ENCODE measurements around the gene SLC43A2.

Gene SLC43A2

DNA sequence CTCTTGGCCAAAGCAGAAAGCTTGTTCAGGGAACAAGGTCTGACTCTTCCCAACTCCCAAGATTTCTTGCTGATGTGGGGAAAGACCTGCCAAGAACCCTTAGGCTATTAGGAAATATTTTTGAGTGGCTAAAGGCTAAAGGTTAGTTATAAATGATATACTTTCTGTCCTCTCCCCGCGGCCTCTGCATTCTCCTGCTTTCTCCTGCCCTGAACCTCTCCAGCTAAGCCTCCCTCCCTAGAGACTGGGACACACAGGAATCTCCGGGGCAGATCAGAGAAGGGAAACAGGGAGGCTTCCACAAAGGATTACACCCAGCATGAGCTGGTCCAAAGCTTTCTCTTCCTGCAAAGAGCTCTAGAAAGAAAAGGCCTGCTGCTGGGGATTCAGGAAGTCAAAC is 2.3 kb downstream of the SLC43A2 start:
- H3K4me3 ChIP-seq (ENCODE audit: low read length): no peak overlapping the region
- DNase-seq (ENCODE audit: low read depth, low spot score): no peak

DNA sequence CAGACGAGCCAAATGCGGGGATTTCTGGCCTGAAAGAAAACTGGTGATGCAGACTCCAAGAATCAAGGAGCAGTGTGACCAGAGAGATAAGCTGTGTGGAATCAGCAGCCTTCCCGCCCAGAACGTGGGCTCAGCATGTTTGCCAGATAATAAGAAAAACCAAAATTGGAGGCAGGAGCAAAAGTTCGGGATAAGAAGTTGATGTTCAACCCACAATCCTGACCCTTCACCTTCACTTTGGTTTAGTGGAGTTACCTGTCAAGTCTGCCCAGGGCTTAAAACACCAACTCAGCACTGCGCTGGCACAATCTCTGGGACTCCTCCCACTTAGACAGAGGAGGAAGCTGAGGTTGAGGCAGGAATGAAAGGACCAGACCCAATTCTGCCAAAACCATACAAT is 3.1 kb downstream of the SLC43A2 start:
- no peak overlapping the region for H3K4me3 ChIP-seq (ENCODE audit: low read length)
- DNase-seq (ENCODE audit: low read depth, low spot score): no peak

DNA sequence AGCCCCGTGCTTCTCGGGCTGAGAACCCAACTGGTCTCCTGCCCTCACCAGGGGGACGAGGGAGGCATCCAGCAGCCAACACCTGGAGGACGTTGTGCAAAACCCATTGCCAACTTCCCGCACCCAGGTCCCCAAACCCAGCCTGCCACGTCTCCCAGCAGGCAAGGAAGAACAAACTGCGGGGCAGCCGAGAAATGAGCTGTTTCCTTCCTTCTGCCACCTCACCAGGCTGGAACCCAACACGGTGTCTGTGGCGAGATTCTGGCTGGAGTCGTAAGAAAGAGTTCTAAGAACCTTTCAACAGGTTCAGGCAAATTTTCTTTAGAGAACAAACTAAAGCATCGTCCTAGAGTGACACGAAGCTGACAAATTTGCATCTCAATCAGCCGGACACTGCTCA is 3.6 kb downstream of the SLC43A2 start:
- DNase-seq (ENCODE audit: low read depth, low spot score): no peak
- no peak overlapping the region for H3K4me3 ChIP-seq (ENCODE audit: low read length)

DNA sequence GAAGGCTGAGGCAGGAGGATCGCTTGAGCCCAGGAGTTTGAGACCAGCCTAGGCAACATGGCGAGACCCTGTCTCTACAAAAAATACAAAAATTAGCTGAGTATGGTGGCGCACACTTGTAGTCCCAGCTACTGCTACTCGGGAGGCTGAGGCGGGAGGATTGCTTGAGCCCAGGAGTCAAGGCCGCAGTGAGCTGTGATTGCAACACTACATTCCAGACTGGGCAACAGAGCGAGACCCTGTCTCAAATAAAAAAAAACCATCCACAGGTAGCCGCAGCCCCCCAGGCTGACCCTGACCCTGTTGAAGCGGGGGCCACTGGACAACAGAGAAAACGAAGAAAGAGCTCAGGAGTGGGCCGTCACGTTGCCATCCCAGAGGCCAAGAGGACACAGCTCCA is 4.0 kb downstream of the SLC43A2 start:
- DNase-seq (ENCODE audit: low read depth, low spot score): no peak
- no peak overlapping the region for H3K4me3 ChIP-seq (ENCODE audit: low read length)

DNA sequence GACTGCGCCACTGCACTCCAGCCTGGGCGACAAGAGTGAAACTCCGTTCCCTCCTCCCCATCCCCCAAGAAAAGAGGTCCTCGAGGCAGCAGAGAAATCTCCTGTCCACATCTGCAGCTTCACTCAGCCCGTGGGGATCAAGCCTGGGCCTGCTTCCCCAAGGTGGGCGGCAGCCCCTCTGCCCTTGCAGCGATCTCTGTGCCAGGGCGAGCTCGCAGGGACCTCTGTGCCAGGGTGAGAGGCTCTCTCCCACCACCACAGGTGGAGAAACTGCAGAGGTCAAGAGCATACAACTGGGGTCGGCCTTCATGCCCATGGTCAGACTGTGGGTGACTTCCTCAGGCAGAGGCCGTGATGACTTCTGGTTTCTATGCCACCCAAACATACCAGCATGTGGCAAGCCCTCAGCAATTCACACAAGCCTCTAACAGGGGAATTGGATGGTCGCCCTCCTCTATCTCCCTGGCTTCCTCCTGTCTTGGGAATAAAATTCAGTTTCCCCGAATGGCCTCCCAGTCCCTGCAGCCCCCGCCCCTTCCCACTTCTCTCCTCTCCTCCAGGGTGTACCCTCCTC is 5.5 kb downstream of the SLC43A2 start:
- no peak for DNase-seq (ENCODE audit: low read depth, low spot score)
- H3K4me3 ChIP-seq (ENCODE audit: low read length): no peak overlapping the region

DNA sequence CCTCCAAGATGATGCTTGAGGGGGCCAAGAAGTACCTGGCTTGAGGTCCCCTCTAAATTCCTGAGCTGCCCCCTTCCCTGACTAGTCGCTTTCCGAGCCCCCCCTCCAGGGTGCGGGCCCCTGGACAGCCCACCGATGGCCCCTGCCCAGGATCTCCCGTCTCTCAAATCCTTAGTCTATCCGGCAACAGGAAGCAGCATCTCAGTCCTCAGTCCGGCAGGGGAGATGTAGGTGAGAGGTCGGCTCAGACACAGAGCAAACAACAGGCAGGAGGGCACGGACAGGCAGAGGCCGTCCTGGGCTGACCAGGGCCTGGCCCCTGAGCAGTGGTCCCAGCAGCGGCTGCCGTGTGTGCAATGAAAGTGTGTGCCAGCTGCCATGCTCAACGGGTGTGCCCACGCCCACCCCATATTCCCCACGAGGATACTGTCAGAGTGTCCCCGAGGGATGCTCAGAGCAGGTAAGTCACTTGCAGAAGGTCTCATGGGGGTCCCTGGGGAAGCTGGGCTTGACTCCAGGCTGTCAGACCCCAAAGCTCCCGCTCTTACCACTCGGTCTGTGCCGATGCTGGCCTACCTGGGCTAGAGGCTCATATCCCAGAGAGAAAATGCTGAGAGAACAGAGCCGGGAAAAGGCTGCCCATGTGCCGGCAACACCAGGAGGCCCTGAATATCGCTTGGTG is 7.2 kb downstream of the SLC43A2 start:
- H3K4me3 ChIP-seq (ENCODE audit: low read length): no peak overlapping the region
- DNase-seq (ENCODE audit: low read depth, low spot score): no peak

DNA sequence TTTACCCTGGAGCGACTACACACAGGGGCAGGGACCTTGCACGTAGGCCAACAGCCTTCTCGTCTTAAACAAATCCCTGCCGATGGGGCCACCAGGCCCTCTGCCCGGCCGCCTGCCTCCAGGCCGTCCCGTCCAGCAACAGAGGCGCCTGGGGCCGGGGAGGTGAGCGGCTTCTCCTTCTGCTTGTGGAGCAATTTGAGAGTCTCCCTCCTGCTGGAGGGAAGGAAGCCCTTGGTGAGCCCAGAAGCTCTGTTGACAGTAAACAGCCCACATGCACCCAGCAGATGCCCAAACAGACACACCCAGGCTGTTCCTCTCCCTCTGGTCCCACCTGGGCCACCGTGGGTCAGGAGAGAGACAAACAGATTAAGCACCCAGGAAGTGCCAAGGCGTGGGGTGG is 8.1 kb downstream of the SLC43A2 start:
- H3K4me3 ChIP-seq (ENCODE audit: low read length): no peak overlapping the region
- DNase-seq (ENCODE audit: low read depth, low spot score): no peak

DNA sequence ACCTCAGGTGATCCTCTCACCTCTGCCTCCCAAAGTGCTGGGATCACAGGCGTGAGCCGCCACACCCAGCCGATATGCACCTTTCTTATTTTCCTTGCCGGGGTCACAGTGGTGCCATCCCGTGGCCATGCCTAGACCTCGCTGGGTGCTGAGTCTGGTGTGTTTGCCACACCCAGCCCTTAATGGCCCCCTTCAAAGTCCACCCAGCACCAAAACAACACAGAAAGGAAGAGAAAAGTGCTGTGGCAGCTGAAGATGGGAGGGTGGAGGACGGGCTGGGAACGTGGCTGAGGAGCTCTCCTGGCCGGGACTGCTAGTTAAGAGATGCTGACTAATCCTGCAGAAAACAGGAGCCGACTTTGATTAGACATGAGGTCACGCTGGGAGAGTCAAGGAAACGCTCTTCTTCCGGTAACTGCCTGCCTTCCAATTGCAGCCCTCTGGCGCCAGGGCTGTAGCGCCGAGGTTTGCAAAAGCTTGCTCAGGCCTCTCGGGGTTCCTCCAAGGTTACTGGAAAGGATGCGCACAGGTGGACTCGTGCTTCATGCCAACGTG is 10.9 kb downstream of the SLC43A2 start:
- H3K4me3 ChIP-seq (ENCODE audit: low read length): no peak overlapping the region
- no peak for DNase-seq (ENCODE audit: low read depth, low spot score)

DNA sequence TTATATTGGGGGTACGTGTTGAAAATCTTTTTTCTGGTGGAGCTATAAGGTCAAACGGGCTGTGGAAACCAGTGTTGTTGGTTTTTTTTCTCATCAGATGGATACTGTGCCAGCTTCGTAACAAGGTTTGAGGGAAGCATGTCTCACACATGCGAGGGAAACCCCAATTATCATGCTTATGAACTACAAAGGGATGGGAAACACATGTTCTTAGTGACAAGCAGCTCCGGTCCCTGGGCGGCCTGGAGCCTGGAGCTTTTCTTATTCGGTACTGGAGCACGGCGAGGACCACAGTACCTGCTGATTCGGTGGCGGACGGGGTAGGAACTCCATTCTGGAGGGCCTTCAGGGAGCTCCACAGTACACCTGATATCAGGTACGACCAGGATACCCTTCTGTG is 12.5 kb downstream of the SLC43A2 start:
- no peak overlapping the region for H3K4me3 ChIP-seq (ENCODE audit: low read length)
- no peak for DNase-seq (ENCODE audit: low read depth, low spot score)

DNA sequence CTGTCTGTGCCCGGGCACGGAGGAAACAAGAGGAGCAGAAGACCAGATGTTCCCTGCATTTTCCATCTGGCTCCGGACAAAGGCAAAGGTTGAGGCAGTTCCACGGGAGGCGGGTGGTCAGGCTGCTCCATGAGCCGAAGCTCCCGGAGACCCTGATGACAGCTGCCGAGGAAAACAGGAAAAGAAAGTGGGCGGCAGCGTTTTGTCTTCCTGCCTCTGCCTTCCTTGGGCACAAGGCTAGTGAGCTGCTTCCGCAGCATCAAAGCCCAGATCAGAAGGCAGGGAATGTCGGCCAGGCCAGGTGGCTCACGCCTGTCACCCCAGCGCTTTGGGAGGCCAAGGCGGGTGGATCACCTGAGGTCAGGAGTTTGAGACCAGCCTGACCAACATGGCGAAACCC is 16.2 kb downstream of the SLC43A2 start:
- no peak for DNase-seq (ENCODE audit: low read depth, low spot score)
- H3K4me3 ChIP-seq (ENCODE audit: low read length): no peak overlapping the region

DNA sequence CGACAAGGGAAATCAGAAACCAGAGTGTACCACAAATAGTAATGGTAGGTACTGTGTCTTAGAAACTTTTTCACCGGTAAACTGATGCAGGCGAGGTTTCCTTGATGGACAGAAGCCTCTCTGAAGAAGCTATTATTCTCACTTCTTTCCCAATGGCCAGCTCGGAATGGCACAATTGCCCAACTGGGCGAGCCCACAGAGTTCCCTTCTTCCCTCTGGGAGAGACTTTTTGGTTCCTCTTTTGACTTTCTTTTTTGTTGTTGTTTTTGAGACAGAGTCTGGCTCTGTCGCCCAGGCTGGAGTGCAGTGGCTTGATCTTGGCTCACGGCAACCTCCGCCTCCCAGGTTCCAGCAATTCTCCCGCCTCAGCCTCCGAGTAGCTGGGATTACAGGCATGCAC is 16.9 kb downstream of the SLC43A2 start:
- no peak overlapping the region for H3K4me3 ChIP-seq (ENCODE audit: low read length)
- DNase-seq (ENCODE audit: low read depth, low spot score): no peak

DNA sequence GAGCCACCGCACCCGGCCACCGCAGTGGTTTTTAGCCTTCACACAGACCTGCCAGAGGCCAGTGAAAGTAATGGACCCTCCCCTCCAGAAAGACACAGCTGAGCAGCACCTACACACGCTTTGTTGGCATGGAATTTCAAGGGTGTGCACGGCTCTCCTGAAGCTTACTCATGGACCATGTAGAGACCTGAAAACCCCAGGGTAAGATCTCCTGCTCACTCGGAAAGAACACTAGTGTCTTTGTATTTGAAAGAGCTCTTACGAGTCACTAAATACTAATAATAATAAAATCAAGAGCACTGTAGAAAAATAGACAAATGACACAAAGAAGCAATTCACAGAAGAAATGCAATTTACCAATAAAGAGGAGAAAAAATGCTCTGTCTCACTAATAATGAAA is 20.0 kb downstream of the SLC43A2 start:
- no peak overlapping the region for H3K4me3 ChIP-seq (ENCODE audit: low read length)
- DNase-seq (ENCODE audit: low read depth, low spot score): no peak

DNA sequence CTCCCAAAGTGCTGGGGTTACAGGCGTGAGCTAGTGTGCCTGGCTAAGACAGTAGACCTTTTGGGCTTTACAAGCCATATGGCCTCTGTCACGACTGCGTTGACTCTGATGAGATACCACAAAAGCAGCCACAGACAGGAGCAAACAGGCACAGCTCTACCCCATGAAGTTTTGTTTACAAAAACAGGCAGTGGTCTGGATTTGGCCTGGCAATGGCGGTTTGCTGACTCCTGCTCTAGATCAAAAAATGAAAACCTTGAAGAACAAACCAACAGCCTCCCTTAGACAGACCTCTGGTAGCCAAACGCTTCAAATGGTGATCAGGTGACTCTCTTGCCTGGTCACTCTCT is 20.7 kb downstream of the SLC43A2 start:
- no peak overlapping the region for H3K4me3 ChIP-seq (ENCODE audit: low read length)
- no peak for DNase-seq (ENCODE audit: low read depth, low spot score)

DNA sequence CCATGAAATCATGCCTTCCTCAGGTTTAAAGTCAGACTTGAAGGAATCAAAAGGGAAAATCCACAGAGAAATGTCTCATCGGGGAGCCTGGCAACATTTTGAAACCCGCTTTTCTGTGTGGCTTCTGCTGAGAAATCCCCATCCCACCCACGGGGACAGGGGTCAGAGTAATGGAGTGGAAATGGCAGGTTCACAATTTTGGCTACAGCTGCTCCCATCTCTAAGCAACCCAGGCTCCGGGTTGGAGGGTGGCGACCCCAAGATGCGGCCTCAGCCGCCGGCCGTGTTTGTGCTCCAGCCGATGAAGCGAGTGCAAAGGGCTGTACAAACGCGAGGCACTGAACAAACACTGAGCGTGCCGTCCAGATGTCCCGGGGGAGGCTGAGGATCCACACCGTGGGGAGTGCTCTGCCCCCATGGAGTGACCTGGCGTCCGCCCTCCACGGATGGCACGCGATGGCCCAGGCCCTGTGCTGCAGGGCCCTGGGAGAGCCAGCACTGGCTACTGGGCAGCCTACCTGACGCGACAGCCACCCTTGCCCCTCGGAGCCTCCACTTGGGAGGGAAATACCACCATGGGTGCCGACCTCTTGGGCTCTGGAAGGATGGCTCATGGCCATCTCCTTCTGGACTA is 22.2 kb downstream of the SLC43A2 start:
- no peak overlapping the region for H3K4me3 ChIP-seq (ENCODE audit: low read length)
- DNase-seq (ENCODE audit: low read depth, low spot score): no peak

DNA sequence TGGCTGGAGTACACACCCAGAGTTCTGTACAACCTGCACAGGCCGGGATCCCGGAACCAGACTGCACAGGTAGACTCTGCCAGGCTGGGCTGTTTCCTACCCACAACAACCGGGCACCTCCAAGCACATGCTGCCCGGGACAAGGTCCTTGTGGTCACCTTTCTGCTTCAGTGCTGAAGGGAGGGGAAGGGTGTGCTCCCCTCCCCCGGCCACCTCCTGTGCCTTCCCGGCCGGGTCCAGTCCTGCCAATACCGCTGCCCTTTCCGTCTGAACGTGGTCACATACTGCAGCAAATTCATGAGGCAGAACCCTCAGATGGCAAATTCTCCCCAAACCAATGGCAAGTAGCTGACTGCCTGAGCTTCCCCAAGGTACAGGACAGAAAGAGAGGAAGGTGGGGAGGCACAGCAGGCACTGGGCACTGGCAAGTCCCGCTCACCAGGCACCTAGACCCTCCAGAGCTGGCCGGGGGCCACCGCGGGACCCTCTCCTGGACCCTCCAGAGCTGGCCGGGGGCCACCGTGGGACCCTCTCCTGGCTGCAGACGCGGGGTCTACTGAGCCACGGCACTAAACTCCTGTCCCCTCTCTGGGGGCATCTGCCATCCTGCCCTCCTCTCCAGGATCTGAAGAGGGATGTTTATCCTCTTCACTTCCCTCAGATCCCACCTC is 22.8 kb downstream of the SLC43A2 start:
- H3K4me3 ChIP-seq (ENCODE audit: low read length): no peak overlapping the region
- no peak for DNase-seq (ENCODE audit: low read depth, low spot score)

DNA sequence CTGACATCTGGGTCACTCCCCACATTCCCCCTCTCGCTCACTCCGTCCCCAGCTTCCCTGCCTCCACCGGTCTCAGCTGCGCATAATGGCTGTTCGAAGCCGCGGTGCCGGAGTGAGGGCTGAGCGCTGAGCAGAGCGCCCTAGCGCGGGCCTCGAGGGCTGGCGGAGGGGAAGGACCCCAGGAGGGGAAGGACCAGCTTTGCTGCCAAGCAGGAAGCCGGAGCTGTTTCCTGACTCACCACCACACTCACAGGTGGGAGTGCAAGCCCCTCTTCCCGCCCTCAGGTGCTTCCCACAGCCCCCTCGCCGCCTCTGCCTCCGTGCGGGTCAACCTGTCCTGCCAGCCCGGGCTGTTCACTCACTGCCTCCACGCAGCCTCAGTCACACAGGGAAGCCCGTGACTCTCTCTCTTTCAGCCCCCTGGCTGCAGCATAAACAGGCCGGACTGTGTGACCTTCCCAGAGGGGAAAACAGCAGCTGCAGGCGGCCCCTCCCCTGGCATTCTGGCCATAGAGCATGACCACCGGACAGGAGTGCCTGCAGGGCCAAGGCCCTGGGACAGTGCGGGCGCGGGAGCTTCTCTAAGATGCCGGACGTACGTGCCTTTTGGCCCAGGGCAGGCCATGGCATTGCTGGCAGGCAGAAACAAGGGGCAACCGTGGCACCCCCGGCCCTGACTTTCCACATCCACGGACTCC is 23.7 kb downstream of the SLC43A2 start:
- DNase-seq (ENCODE audit: low read depth, low spot score): no peak
- no peak overlapping the region for H3K4me3 ChIP-seq (ENCODE audit: low read length)

DNA sequence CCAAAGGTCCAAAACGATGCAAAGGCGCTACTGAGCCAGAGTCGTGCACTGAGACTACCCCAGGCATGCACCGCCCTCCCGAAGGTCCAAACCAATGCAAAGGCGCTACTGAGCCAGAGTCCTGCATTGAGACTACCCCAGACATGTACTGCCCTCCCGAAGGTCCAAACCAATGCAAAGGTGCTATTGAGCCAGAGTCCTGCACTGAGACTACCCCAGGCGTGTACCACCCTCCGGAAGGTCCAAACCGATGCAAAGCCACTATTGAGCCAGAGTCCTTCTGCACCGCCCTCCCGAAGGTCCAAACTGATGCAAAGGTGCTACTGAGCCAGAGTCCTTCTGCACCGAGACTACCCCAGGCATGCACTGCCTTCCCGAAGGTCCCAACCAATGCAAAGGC is 27.1 kb downstream of the SLC43A2 start:
- H3K4me3 ChIP-seq (ENCODE audit: low read length): no peak overlapping the region
- DNase-seq (ENCODE audit: low read depth, low spot score): no peak

DNA sequence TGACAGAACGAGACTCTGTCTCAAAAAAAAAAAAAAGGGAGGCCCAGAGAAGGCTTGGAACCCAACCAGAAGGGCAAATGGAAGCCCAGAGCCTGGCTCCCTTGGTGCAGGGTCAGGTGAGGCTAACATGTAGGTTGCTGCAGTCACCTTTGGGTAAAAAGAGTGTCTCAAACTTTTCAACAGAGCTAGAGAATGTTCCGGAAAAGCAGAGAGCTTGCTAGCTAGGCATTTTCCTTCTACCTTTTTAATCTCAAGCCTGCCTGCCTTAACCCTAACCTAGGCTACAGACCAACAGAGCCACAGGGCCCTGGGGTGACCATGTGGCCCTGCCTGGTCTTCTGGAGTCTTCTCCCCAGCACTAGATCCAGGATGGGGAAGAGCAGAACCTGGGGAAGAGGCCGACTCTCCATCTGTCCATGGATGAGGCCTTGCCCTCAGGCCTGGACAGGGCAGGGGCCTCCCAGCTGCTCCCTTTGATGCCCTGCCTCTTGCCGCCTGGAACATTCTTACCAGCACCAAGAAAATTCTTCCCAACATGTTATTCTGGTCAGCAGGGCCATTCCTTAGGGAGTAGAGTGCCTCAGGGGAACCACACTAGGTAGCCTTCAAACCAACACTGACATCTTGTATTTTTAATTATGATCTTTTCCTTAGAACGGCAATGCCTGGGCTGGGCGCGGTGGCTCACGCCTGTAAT is 30.1 kb downstream of the SLC43A2 start:
- DNase-seq (ENCODE audit: low read depth, low spot score): no peak
- H3K4me3 ChIP-seq (ENCODE audit: low read length): no peak overlapping the region

DNA sequence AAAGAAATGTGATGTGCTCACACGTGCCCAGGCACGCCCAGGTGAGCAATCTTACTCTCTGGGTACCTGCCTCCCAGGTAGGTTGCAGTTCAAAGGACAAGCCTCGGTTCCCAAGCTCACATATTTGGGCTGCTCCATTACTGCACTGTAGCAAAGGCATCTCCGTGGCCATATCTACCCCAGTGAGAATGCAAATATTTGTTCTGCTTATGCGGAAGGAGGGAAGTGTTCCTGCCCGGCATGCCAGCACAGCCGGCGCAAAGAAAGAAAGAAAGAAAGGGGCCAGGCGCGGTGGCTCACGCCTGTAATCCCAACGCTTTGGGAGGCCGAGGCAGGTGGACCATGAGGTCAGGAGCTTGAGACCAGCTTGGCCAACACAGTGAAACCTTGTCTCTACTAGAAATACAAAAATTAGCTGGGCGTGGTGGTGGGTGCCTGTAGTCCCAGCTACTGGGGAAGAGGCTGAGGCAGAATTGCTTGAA is 30.7 kb downstream of the SLC43A2 start:
- no peak overlapping the region for H3K4me3 ChIP-seq (ENCODE audit: low read length)
- DNase-seq (ENCODE audit: low read depth, low spot score): no peak
